SK-N-SH treated with all-trans-retinoic acid at 6 μM for 48 hours (cell line): ENCODE data around the gene MRGPRG.

Experiments used
- ATAC-seq: fragments of 200-7000 bp; cut with Tn5 transposase; 3 replicates; pipeline ENCODE4 v1.9.1; 2020; ENCODE audit warnings: mild to moderate bottlenecking, moderate library complexity
- ARNTL ChIP-seq: fragments of 450-650 bp; formaldehyde crosslinking; IDR thresholded peaks from 2 replicates; pipeline ENCODE4 v1.5.0; 2020; ENCODE audit warnings: low read depth, mild to moderate bottlenecking, moderate library complexity, borderline replicate concordance
- BACH2 ChIP-seq: fragments of 250-450 bp; sonication (Bioruptor Pico); IDR thresholded peaks from 2 replicates; pipeline ENCODE4 v1.9.0; 2021; ENCODE audit warnings: mild to moderate bottlenecking, borderline replicate concordance
- CSDC2 ChIP-seq: fragments of 250-450 bp; sonication (Bioruptor Pico); IDR thresholded peaks from 2 replicates; pipeline ENCODE4 v1.5.0; 2020; ENCODE audit warnings: mild to moderate bottlenecking, moderate library complexity
- ESRRG ChIP-seq: fragments of 250-450 bp; sonication (Bioruptor Pico); IDR thresholded peaks from 2 replicates; pipeline ENCODE4 v1.6.1; 2021; ENCODE audit warnings: mild to moderate bottlenecking
- GLIS3 ChIP-seq: fragments of 250-450 bp; sonication (Bioruptor Pico); IDR thresholded peaks from 2 replicates; pipeline ENCODE4 v1.5.0; 2020; ENCODE audit warnings: mild to moderate bottlenecking, moderate library complexity
- ISL1 ChIP-seq: fragments of 250-450 bp; sonication (Bioruptor Pico); IDR thresholded peaks from 2 replicates; pipeline ENCODE4 v2.1.2; 2022; ENCODE audit warnings: mild to moderate bottlenecking, moderate library complexity
- OSR1 ChIP-seq: fragments of 250-450 bp; sonication (Bioruptor Pico); IDR thresholded peaks from 2 replicates; pipeline ENCODE4 v1.8.0; 2022; ENCODE audit warnings: moderate library complexity, mild to moderate bottlenecking, inconsistent platforms
- RARB ChIP-seq: fragments of 250-450 bp; sonication (Bioruptor Pico); IDR thresholded peaks from 2 replicates; pipeline ENCODE4 v1.8.0; 2021; ENCODE audit warnings: mild to moderate bottlenecking, moderate library complexity
- SNAI2 ChIP-seq: fragments of 250-450 bp; sonication (Bioruptor Pico); IDR thresholded peaks from 2 replicates; pipeline ENCODE4 v1.5.0; 2020; ENCODE audit warnings: mild to moderate bottlenecking, moderate library complexity
- TCF4 ChIP-seq: fragments of 250-450 bp; sonication (Bioruptor Pico); IDR thresholded peaks from 2 replicates; pipeline ENCODE4 v1.8.0; 2021; ENCODE audit warnings: mild to moderate bottlenecking, moderate library complexity, borderline replicate concordance
- TOX ChIP-seq: fragments of 250-450 bp; sonication (Bioruptor Pico); IDR thresholded peaks from 2 replicates; pipeline ENCODE4 v1.8.0; 2021; ENCODE audit warnings: mild to moderate bottlenecking, moderate library complexity, borderline replicate concordance
- ZFP3 ChIP-seq: fragments of 250-450 bp; sonication (Bioruptor Pico); IDR thresholded peaks from 2 replicates; pipeline ENCODE4 v1.5.0; 2020; ENCODE audit warnings: mild to moderate bottlenecking, moderate library complexity
- ZFP30 ChIP-seq: fragments of 450-650 bp; formaldehyde crosslinking; IDR thresholded peaks from 2 replicates; pipeline ENCODE4 v1.5.0; 2022; ENCODE audit warnings: mild to moderate bottlenecking, moderate library complexity
- ZNF565 ChIP-seq: fragments of 450-650 bp; formaldehyde crosslinking; conservative IDR thresholded peaks from 2 replicates; pipeline ENCODE4 v1.5.0; 2020; ENCODE audit warnings: low read depth, mild to moderate bottlenecking, moderate library complexity
- ZNF70 ChIP-seq: fragments of 450-650 bp; formaldehyde crosslinking; IDR thresholded peaks from 2 replicates; pipeline ENCODE4 v1.5.0; 2020; ENCODE audit warnings: mild to moderate bottlenecking, moderate library complexity
- ZNF8 ChIP-seq: fragments of 450-650 bp; formaldehyde crosslinking; IDR thresholded peaks from 2 replicates; pipeline ENCODE4 v1.5.0; 2020; ENCODE audit warnings: mild to moderate bottlenecking, moderate library complexity
- TF ChIP-seq, protein P1 (sequence below): fragments of 250-450 bp; sonication (Bioruptor Pico); IDR thresholded peaks from 2 replicates; pipeline ENCODE4 v1.8.0; 2020; ENCODE audit warnings: mild to moderate bottlenecking, moderate library complexity, borderline replicate concordance
- TF ChIP-seq, protein P2 (sequence below): fragments of 250-450 bp; sonication (Bioruptor Pico); IDR thresholded peaks from 2 replicates; pipeline ENCODE4 v1.5.1; 2021; ENCODE audit warnings: mild to moderate bottlenecking, moderate library complexity
- TF ChIP-seq, protein P3 (sequence below): fragments of 250-450 bp; sonication (Bioruptor Pico); IDR thresholded peaks from 2 replicates; pipeline ENCODE4 v1.5.1; 2020; ENCODE audit warnings: low read depth, mild to moderate bottlenecking, moderate library complexity
- TF ChIP-seq, protein P4 (sequence below): fragments of 250-450 bp; sonication (Bioruptor Pico); IDR thresholded peaks from 2 replicates; pipeline ENCODE4 v1.8.0; 2021; ENCODE audit warnings: low read depth, mild to moderate bottlenecking, moderate library complexity, borderline replicate concordance

Gene MRGPRG

DNA sequence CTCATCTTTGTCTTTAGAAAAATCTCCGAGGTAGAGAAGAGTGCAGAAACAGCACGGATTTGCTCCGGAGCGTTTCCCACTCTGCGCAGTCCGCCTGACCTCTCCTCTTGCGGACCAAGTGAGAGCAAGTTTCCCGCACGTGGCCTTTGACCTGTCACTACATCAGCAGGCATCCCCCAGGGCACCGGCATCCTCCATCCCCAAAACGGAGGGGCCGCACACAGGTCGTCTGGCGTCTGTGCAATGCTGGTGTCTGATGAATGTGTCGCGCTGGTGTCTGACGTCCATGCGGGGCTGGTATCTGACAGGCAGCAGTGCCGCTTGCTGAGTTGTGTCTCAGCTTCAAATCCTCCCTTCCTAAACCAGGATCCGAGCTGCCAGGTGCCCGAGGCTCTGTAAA, 14.3 kb upstream of the MRGPRG start:
- TF ChIP-seq, protein P1, sequence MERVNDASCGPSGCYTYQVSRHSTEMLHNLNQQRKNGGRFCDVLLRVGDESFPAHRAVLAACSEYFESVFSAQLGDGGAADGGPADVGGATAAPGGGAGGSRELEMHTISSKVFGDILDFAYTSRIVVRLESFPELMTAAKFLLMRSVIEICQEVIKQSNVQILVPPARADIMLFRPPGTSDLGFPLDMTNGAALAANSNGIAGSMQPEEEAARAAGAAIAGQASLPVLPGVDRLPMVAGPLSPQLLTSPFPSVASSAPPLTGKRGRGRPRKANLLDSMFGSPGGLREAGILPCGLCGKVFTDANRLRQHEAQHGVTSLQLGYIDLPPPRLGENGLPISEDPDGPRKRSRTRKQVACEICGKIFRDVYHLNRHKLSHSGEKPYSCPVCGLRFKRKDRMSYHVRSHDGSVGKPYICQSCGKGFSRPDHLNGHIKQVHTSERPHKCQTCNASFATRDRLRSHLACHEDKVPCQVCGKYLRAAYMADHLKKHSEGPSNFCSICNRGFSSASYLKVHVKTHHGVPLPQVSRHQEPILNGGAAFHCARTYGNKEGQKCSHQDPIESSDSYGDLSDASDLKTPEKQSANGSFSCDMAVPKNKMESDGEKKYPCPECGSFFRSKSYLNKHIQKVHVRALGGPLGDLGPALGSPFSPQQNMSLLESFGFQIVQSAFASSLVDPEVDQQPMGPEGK, result no peak
- TF ChIP-seq TCF4 (no peak), OSR1 (no peak), RARB (CRISPR knock-in tag) (no peak), ZNF565 (CRISPR knock-in tag) (no peak), CSDC2 (CRISPR knock-in tag) (no peak), ZFP30 (CRISPR knock-in tag) (no peak), GLIS3 (CRISPR knock-in tag) (no peak), ZNF70 (CRISPR knock-in tag) (no peak), TOX (CRISPR knock-in tag) (no peak), ZFP3 (no peak), ARNTL (CRISPR knock-in tag) (no peak)
- TF ChIP-seq, protein P2, sequence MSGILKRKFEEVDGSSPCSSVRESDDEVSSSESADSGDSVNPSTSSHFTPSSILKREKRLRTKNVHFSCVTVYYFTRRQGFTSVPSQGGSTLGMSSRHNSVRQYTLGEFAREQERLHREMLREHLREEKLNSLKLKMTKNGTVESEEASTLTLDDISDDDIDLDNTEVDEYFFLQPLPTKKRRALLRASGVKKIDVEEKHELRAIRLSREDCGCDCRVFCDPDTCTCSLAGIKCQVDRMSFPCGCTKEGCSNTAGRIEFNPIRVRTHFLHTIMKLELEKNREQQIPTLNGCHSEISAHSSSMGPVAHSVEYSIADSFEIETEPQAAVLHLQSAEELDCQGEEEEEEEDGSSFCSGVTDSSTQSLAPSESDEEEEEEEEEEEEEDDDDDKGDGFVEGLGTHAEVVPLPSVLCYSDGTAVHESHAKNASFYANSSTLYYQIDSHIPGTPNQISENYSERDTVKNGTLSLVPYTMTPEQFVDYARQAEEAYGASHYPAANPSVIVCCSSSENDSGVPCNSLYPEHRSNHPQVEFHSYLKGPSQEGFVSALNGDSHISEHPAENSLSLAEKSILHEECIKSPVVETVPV, result no peak
- TF ChIP-seq, protein P3, sequence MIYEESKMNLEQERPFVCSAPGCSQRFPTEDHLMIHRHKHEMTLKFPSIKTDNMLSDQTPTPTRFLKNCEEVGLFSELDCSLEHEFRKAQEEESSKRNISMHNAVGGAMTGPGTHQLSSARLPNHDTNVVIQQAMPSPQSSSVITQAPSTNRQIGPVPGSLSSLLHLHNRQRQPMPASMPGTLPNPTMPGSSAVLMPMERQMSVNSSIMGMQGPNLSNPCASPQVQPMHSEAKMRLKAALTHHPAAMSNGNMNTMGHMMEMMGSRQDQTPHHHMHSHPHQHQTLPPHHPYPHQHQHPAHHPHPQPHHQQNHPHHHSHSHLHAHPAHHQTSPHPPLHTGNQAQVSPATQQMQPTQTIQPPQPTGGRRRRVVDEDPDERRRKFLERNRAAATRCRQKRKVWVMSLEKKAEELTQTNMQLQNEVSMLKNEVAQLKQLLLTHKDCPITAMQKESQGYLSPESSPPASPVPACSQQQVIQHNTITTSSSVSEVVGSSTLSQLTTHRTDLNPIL (CRISPR knock-in tag), result no peak
- TF ChIP-seq, protein P4, sequence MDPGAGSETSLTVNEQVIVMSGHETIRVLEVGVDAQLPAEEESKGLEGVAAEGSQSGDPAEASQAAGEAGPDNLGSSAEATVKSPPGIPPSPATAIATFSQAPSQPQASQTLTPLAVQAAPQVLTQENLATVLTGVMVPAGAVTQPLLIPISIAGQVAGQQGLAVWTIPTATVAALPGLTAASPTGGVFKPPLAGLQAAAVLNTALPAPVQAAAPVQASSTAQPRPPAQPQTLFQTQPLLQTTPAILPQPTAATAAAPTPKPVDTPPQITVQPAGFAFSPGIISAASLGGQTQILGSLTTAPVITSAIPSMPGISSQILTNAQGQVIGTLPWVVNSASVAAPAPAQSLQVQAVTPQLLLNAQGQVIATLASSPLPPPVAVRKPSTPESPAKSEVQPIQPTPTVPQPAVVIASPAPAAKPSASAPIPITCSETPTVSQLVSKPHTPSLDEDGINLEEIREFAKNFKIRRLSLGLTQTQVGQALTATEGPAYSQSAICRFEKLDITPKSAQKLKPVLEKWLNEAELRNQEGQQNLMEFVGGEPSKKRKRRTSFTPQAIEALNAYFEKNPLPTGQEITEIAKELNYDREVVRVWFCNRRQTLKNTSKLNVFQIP (CRISPR knock-in tag), result no peak
- TF ChIP-seq, all 23 proteins: peak for 0
- ATAC-seq, result no peak

DNA sequence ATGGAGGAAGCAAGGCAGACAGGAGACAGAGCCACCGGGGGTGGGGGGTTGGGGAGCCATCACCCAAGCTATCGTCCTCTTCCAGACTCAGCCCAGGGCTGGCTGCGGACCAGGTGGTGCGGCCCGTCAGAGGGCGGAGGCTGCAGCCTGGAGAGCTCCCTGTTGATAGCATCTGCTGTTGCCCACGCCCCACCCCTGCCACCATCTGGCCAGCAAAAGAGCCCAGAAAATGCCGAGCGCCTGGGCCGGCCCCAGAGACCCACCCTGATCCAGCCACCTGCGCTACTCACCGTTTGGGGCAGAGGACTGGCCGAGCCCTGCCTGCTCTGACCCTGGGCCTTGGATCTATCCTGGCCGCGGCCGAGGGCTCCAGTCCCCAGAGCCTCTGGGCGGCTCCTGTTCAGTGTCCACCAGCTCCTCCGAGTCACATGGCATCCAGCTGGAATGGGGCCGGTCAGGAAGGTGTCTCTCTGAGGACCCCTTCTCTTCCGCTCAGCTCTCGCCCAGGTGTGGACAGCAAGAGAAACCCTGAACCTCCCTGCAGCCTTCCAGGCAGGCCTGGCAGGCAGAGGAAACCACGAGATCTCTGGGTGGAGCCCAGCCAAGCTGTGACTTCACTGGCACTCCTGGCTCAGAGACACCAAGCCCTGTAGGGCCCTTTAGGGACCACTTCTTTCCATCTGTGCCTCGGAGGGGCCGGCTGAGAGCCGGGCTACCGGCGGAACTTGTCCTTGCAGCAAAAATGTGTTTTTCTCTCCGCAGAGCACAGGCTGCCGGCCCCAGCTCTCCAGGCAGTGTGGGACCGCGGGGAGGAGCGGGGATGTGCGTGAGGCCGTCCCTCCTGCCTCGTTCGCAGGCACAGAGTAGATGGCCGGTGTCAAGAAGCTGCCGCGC, 13.5 kb upstream of the MRGPRG start, which contains the start of gene MRGPRE:
MRGPRE (minus strand) TSS at position 567 of the 894 bp plus-strand sequence. CDS start 3,618 bp downstream, outside the sequence.
- ATAC-seq, result peak; percentile 31
- TF ChIP-seq, protein P1, result no peak
- TF ChIP-seq GLIS3 (CRISPR knock-in tag), result no peak
- no peak for TF ChIP-seq ISL1
- TF ChIP-seq, protein P3 (CRISPR knock-in tag), result no peak
- TF ChIP-seq CSDC2 (CRISPR knock-in tag), result no peak
- TF ChIP-seq OSR1, result no peak
- TF ChIP-seq TCF4, result no peak
- TF ChIP-seq TOX (CRISPR knock-in tag), result no peak
- TF ChIP-seq, protein P4 (CRISPR knock-in tag), result no peak
- no peak for TF ChIP-seq BACH2 (CRISPR knock-in tag)
- TF ChIP-seq SNAI2 (CRISPR knock-in tag), result no peak
- TF ChIP-seq ESRRG, result no peak
- no peak for TF ChIP-seq ZNF8 (CRISPR knock-in tag)
